A673 (cell line): Measurements from ENCODE around the gene CCL14. TPM values are rescaled to one million over a fixed set of nuclear protein-coding genes. Genes with fewer than 3 reads are reported as not detected.
"Not testable (repeated sequence)": the region's sequence is repeated elsewhere in the genome, so short reads cannot be mapped to it uniquely, and the experiment has no call there.

ENCODE experiments used
- BruUV-seq: library from RNA; stranded (reverse); fragments of 400-500 nt; replicated peaks from 2 replicates; lab custom pipeline; 2021; lab: Mats Ljungman, UMichigan
- CTCF ChIA-PET: fragments of 300-600 bp; sonication (Branson Sonifier 250); formaldehyde crosslinking; loops from one replicate; lab custom pipeline; 2022; ENCODE audit warnings: antibody characterized with exemption; lab: Charles Lee
- POLR2A ChIA-PET: fragments of 300-600 bp; sonication (Branson Sonifier 250); formaldehyde crosslinking; loops from one replicate; lab custom pipeline; 2022; ENCODE audit warnings: antibody characterized with exemption; ENCODE audit not compliant: low non-redundant PET; lab: Charles Lee
- DNase-seq: peaks from one replicate; pipeline ENCODE4 v3.0.0-alpha.2; 2015; ENCODE audit warnings: low spot score
- H3K27ac ChIP-seq: fragments of 200-600 bp; sonication (generic); 2 replicates; pipeline ENCODE4 v1.5.1; 2016; ENCODE audit warnings: mixed run types, low read depth, mild to moderate bottlenecking, mixed read lengths, antibody characterized with exemption, low read length; ENCODE audit not compliant: poor library complexity, severe bottlenecking
- H3K27me3 ChIP-seq: fragments of 200-600 bp; sonication (generic); replicated peaks from 2 replicates; pipeline ENCODE4 v1.6.1; 2017; ENCODE audit warnings: mixed run types, low read depth, mild to moderate bottlenecking, mixed read lengths, antibody characterized with exemption, low read length; ENCODE audit not compliant: insufficient read depth, poor library complexity
- H3K36me3 ChIP-seq: fragments of 200-600 bp; sonication (generic); 2 replicates; pipeline ENCODE4 v1.6.1; 2016; ENCODE audit warnings: mixed run types, mild to moderate bottlenecking, mixed read lengths, antibody characterized with exemption, low read length; ENCODE audit not compliant: insufficient read depth, poor library complexity, severe bottlenecking
- H3K4me1 ChIP-seq: fragments of 200-600 bp; sonication (generic); 2 replicates; pipeline ENCODE4 v1.6.1; 2017; ENCODE audit warnings: mixed run types, mild to moderate bottlenecking, mixed read lengths, antibody characterized with exemption, low read length; ENCODE audit not compliant: insufficient read depth, poor library complexity, severe bottlenecking
- H3K4me3 ChIP-seq: fragments of 200-600 bp; sonication (generic); 2 replicates; pipeline ENCODE4 v1.5.1; 2016; ENCODE audit warnings: low read depth, mixed run types, mild to moderate bottlenecking, mixed read lengths, low read length; ENCODE audit not compliant: poor library complexity, severe bottlenecking
- H3K9me3 ChIP-seq: fragments of 200-600 bp; sonication (generic); 2 replicates; pipeline ENCODE4 v1.6.1; 2016; ENCODE audit warnings: mixed run types, low read depth, mild to moderate bottlenecking, mixed read lengths, antibody characterized with exemption, low read length; ENCODE audit not compliant: poor library complexity, severe bottlenecking
- CTCF ChIP-seq: fragments of 300-800, 200-600 bp; sonication (generic); conservative IDR thresholded peaks from 2 replicates; pipeline ENCODE4 v1.5.1; 2017; ENCODE audit warnings: low read depth, mild to moderate bottlenecking, antibody characterized with exemption, low read length, moderate library complexity, mixed read lengths
- EZH2 ChIP-seq: fragments of 200-600 bp; sonication (generic); IDR thresholded peaks from 2 replicates; pipeline ENCODE4 v1.6.1; 2017; ENCODE audit warnings: borderline replicate concordance, low read depth, mild to moderate bottlenecking, mixed read lengths, antibody characterized with exemption, low read length; ENCODE audit not compliant: poor library complexity, severe bottlenecking
- intact Hi-C: fragments of 100-400 bp; cut with micrococcal nuclease; formaldehyde crosslinking; loops from one replicate; pipeline ENCODE4 v1.10.0; 2022; ENCODE audit not compliant: unreplicated experiment
- total RNA-seq: library from RNA; stranded (reverse); gene quantifications from 2 replicates; pipeline ENCODE4 v1.2.3, GENCODE V29; 2021

CCL14 gene
- total RNA-seq, 1 experiment from 2014 or later = not detected

- no peaks in the 10 kb centered on the region for H3K4me1 ChIP-seq
- no peak overlapping the region for H3K4me3 ChIP-seq
- no peak for DNase-seq
- POLR2A ChIA-PET = no interaction called here
- CTCF ChIA-PET = no interaction called here
- no peaks in the 10 kb centered on the region for H3K27me3 ChIP-seq
- no TSS peak for BruUV-seq
- TF ChIP-seq CTCF = no peak
- TF ChIP-seq EZH2 = no peak
- intact Hi-C loops = no loop called here
- no peaks in the 10 kb centered on the region for H3K36me3 ChIP-seq
- no peaks in the 10 kb centered on the region for H3K9me3 ChIP-seq
- no peak overlapping the region for H3K27ac ChIP-seq
Measured at GRCh38 chr17:35998018-35998545, 11.6 kb upstream of the CCL14 start.

GRCh38 chr17:35995346-35995745 is 8.8 kb upstream of the CCL14 start:
- H3K27ac ChIP-seq, CTCF ChIA-PET, H3K4me3 ChIP-seq, H3K4me1 ChIP-seq, DNase-seq, BruUV-seq, H3K27me3 ChIP-seq, POLR2A ChIA-PET, H3K9me3 ChIP-seq, intact Hi-C loops, H3K36me3 ChIP-seq: not testable (repeated sequence)

- ChIA-PET POLR2A (interaction anchor here (0.7 kb wide), 1 partner anchor 136 kb away, joined by 3 read pairs; no protein-coding TSS in a partner anchor), CTCF (no interaction called here)
- H3K27ac ChIP-seq = no peak overlapping the region
- H3K27me3 ChIP-seq = no peaks in the 10 kb centered on the region
- no peak overlapping the region for H3K4me3 ChIP-seq
- BruUV-seq = no TSS peak
- no peaks in the 10 kb centered on the region for H3K4me1 ChIP-seq
- no peaks in the 10 kb centered on the region for H3K36me3 ChIP-seq
- TF ChIP-seq EZH2 = no peak
- TF ChIP-seq CTCF = no peak
- intact Hi-C loops = no loop called here
- no peaks in the 10 kb centered on the region for H3K9me3 ChIP-seq
- no peak for DNase-seq
Measured at GRCh38 chr17:35991075-35991474, 4.5 kb upstream of the CCL14 start.

GRCh38 chr17:35988164-35988563 is 1.6 kb upstream of the CCL14 start:
- no peak overlapping the region for H3K27ac ChIP-seq
- ChIA-PET POLR2A (no interaction called here), CTCF (no interaction called here)
- BruUV-seq = no TSS peak
- TF ChIP-seq CTCF = no peak
- no peak for TF ChIP-seq EZH2
- H3K9me3 ChIP-seq = no peaks in the 10 kb centered on the region
- no peak overlapping the region for H3K4me3 ChIP-seq
- no peaks in the 10 kb centered on the region for H3K36me3 ChIP-seq
- no peaks in the 10 kb centered on the region for H3K4me1 ChIP-seq
- H3K27me3 ChIP-seq = no peaks in the 10 kb centered on the region
- intact Hi-C loops = no loop called here
- no peak for DNase-seq
